ENCODE measurements around the gene NR2F6.
A peak's percentile ranks its signal among the peaks of the same experiment; 100 is the strongest.

The NR2F6 gene

DNA sequence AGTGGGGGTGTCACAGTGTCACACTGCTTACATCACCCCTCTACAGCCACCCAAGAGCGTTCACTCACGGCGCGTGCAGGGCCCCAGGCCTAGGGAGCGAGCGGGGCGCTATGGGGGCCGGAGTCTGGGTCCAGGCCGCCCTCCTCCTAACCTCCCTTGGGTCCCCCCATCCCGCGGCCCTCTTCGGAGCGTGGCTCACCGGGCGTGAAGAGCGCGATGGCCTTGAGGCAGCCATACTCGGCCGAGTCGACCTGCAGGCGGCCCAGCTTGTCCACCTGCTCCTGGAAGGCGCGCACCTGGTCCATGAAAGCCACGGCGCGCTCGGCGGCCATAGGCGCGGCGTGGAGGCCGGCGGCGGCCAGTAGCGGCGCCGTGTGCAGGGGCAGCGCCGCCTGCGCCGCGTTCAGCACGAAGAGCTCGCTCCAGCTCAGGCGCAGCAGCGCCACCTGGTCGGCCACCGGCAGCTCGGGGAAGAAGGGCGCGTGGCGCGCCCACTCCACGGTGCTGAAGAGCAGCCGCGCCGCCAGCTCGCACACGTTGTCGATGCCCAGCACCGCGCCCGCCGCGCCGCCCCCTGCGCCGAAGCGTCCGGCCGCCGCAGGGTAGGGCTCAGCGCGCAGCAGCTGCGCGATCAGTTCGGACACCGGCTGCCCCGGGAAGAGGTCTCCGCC is 10.3 kb downstream of the NR2F6 start:
- TF ChIP-seq, protein P1, sequence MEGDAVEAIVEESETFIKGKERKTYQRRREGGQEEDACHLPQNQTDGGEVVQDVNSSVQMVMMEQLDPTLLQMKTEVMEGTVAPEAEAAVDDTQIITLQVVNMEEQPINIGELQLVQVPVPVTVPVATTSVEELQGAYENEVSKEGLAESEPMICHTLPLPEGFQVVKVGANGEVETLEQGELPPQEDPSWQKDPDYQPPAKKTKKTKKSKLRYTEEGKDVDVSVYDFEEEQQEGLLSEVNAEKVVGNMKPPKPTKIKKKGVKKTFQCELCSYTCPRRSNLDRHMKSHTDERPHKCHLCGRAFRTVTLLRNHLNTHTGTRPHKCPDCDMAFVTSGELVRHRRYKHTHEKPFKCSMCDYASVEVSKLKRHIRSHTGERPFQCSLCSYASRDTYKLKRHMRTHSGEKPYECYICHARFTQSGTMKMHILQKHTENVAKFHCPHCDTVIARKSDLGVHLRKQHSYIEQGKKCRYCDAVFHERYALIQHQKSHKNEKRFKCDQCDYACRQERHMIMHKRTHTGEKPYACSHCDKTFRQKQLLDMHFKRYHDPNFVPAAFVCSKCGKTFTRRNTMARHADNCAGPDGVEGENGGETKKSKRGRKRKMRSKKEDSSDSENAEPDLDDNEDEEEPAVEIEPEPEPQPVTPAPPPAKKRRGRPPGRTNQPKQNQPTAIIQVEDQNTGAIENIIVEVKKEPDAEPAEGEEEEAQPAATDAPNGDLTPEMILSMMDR (IDR thresholded peaks at IDR 0.05; ENCODE audit: control extremely low read depth, extremely low read depth, low read depth, missing control alignments): peak; percentile 88
- ChIA-PET CTCF (interaction anchor here (0.6 to 3.6 kb wide), 27 partner anchors 9 to 183 kb away, joined by 3 to 13 read pairs (median 4); partner anchors contain the start of genes BABAM1 and OCEL1), POLR2A (interaction anchor here (0.6 to 2.0 kb wide), 2 partner anchors 9 to 78 kb away, joined by 4 to 5 read pairs; partner anchors contain the start of gene OCEL1)
- DNase-seq (ENCODE audit: extremely low spot score): peak; percentile 79

DNA sequence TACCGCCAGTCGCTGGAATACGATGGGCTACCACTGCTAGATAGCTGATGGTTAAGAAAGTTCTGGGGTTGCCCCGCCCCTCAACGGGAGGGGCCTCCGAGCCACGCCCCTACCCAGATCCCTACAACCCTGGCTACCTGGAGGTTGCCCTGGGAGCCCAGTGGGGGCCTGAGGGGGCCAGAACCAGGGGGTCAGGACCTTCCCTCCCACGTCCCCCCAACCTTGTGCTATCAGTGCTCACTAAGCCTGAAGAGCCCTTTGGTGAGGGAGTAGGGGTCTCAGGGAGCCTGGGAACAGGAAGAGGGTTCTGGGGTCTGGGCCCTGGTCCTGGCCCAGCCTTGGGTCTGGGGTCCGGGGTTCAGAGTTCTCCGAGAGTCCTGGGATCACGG is 10.8 kb downstream of the NR2F6 start:
- CTCF ChIA-PET: interaction anchor here (0.7 to 3.6 kb wide), 25 partner anchors 8 to 575 kb away, joined by 3 to 13 read pairs (median 4); partner anchors contain the start of genes BABAM1, OCEL1 and SMIM7
- POLR2A ChIA-PET: interaction anchor here (0.6 to 2.0 kb wide), 2 partner anchors 9 to 426 kb away, joined by 3 to 5 read pairs; partner anchors contain the start of gene OCEL1
- peak; percentile 81 for DNase-seq (ENCODE audit: extremely low spot score)
- TF ChIP-seq, protein P1 (IDR thresholded peaks at IDR 0.05; ENCODE audit: control extremely low read depth, extremely low read depth, low read depth, missing control alignments): no peak

GRCh38 chr19:17232258-17232657 is 13.5 kb downstream of the NR2F6 start:
- TF ChIP-seq, protein P1 (IDR thresholded peaks at IDR 0.05; ENCODE audit: control extremely low read depth, extremely low read depth, low read depth, missing control alignments): no peak
- POLR2A ChIA-PET: no interaction called here
- DNase-seq (ENCODE audit: extremely low spot score): no peak
- CTCF ChIA-PET: interaction anchor here (0.8 kb wide), 1 partner anchor 28 kb away, joined by 3 read pairs; no protein-coding TSS in a partner anchor

GRCh38 chr19:17229890-17230289 is 15.8 kb downstream of the NR2F6 start:
- ChIA-PET POLR2A (no interaction called here), CTCF (interaction anchor here (1.1 kb wide), 1 partner anchor 53 kb away, joined by 3 read pairs; no protein-coding TSS in a partner anchor)
- TF ChIP-seq, protein P1 (IDR thresholded peaks at IDR 0.05; ENCODE audit: control extremely low read depth, extremely low read depth, low read depth, missing control alignments): no peak
- no peak for DNase-seq (ENCODE audit: extremely low spot score)

GRCh38 chr19:17227798-17228367 is 17.8 kb downstream of the NR2F6 start:
- ChIA-PET CTCF (interaction anchor here (0.9 to 1.9 kb wide), 3 partner anchors 12 to 33 kb away, joined by 3 to 10 read pairs (median 5); no protein-coding TSS in a partner anchor), POLR2A (no interaction called here)
- no peak for DNase-seq (ENCODE audit: extremely low spot score)
- TF ChIP-seq, protein P1 (IDR thresholded peaks at IDR 0.05; ENCODE audit: control extremely low read depth, extremely low read depth, low read depth, missing control alignments): no peak
